DND-41 (cell line): ENCODE results near the gene NKD1.

Source experiments
- CTCF ChIP-seq: IDR thresholded peaks from 2 replicates; pipeline ENCODE4 v1.5.1; 2012; ENCODE audit warnings: borderline replicate concordance, low read length, moderate library complexity, mild to moderate bottlenecking; ENCODE audit not compliant: poor library complexity, severe bottlenecking; ENCODE audit errors: extremely low read depth
- EZH2 ChIP-seq: IDR thresholded peaks from 3 replicates; pipeline ENCODE4 v1.6.1; 2012; ENCODE audit warnings: borderline replicate concordance, low read depth, mild to moderate bottlenecking, moderate library complexity, low read length, inconsistent platforms; ENCODE audit not compliant: severe bottlenecking

DNA sequence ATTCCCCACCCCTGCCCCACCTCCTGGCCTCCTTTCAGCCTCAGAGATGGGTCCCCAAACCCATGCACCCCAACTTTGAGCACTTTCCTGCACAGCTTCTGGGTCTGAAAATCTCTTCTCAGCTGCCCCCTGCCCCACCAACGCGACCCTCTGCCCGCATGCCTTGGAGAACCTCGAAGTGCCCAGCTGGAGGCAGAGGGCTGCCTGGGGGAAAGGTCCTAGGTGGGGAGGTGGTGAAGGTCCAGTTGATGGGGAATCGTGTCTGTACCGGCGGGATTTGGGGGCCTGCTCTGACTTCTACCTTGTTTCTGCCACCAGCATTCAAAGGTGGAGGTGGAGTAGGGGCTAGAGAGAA is 1.3 kb downstream of the NKD1 start:
- TF ChIP-seq CTCF (no peak), EZH2 (no peak)
